ENCODE results near the gene TXNRD1. TPM values are rescaled to one million over a fixed set of nuclear protein-coding genes. Genes with fewer than 3 reads are reported as not detected.

Gene TXNRD1
- total RNA-seq, 2 donors from 2014 or later, result 35.9 to 36.6 TPM

DNA sequence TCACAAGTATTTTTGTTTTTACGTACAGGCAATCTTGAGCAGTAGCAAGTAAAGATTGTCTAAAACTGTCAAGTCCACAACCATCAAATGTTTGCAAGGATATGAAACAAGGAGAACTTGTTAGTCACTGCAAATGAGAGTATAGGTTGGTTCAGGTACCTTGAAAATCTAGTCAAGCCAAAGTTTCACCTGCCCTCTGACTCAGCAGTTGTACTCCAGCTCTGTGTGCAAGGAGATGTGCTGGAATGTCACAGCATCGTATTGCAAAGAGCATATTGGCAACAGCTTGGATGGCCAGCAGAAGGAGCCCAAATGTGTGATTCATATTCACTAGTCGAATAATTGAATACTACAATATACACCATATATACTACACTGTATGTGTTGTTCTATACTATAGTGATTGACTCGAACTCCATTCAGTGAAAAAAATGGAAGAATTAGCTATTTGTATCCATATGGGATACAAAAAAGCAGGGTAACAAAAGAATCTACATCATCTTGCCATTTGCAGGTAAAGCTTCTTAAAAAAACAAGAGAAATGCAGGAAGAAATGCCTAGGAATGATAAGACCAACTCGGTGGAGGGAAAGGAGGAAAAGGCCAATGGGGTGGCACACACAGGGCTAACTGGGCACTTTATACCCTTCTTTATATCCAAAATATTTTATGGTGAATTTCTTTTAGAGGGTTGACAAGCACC, 131.9 kb downstream of the TXNRD1 start:
- DNase-seq (no peak), ATAC-seq (no peak)
- Histone ChIP-seq H3K4me3 (no peak overlapping the region), H3K4me1 (no peaks in the 10 kb centered on the region), H3K27me3 (no peaks in the 10 kb centered on the region), H3K27ac (no peak overlapping the region), H3K36me3 (replicated peaks in 1 of 2; ENCODE audit: insufficient read depth in 1 of 2, low read depth in 2 of 2) (peaks cover 0 to 11% of the 10 kb centered on the region in 2 donors), H3K9me3 (no peaks in the 10 kb centered on the region)
- 80 to 85% methylated on average over 5 of the region's 5 CpGs for WGBS, 2 donors
- intact Hi-C loops (cut with DNase I), result no loop called here
- TF ChIP-seq POLR2A (IDR thresholded peaks at IDR 0.05), result no peak
- TF ChIP-seq, protein P1, sequence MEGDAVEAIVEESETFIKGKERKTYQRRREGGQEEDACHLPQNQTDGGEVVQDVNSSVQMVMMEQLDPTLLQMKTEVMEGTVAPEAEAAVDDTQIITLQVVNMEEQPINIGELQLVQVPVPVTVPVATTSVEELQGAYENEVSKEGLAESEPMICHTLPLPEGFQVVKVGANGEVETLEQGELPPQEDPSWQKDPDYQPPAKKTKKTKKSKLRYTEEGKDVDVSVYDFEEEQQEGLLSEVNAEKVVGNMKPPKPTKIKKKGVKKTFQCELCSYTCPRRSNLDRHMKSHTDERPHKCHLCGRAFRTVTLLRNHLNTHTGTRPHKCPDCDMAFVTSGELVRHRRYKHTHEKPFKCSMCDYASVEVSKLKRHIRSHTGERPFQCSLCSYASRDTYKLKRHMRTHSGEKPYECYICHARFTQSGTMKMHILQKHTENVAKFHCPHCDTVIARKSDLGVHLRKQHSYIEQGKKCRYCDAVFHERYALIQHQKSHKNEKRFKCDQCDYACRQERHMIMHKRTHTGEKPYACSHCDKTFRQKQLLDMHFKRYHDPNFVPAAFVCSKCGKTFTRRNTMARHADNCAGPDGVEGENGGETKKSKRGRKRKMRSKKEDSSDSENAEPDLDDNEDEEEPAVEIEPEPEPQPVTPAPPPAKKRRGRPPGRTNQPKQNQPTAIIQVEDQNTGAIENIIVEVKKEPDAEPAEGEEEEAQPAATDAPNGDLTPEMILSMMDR (IDR thresholded peaks at IDR 0.05), result no peak

DNA sequence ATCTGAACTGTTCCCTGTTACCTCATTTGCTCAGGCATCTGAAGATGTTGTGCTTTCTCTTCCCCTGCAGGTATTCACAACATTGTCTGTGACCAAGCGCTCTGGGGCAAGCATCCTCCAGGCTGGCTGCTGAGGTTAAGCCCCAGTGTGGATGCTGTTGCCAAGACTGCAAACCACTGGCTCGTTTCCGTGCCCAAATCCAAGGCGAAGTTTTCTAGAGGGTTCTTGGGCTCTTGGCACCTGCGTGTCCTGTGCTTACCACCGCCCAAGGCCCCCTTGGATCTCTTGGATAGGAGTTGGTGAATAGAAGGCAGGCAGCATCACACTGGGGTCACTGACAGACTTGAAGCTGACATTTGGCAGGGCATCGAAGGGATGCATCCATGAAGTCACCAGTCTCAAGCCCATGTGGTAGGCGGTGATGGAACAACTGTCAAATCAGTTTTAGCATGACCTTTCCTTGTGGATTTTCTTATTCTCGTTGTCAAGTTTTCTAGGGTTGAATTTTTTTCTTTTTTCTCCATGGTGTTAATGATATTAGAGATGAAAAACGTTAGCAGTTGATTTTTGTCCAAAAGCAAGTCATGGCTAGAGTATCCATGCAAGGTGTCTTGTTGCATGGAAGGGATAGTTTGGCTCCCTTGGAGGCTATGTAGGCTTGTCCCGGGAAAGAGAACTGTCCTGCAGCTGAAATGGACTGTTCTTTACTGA, 132.9 kb downstream of the TXNRD1 start:
- Histone ChIP-seq H3K4me3 (no peak overlapping the region), H3K4me1 (no peaks in the 10 kb centered on the region), H3K27ac (no peak overlapping the region), H3K9me3 (no peaks in the 10 kb centered on the region), H3K27me3 (no peaks in the 10 kb centered on the region), H3K36me3 (replicated peaks in 1 of 2; ENCODE audit: insufficient read depth in 1 of 2, low read depth in 2 of 2) (peaks cover 0 to 15% of the 10 kb centered on the region in 2 donors)
- 94% methylated on average over 11 of the region's 11 CpGs for WGBS, 2 donors
- DNase-seq (no peak), ATAC-seq (no peak)
- intact Hi-C loops (cut with DNase I), result no loop called here
- TF ChIP-seq, protein P1 (IDR thresholded peaks at IDR 0.05), result no peak
- TF ChIP-seq POLR2A (IDR thresholded peaks at IDR 0.05), result no peak

DNA sequence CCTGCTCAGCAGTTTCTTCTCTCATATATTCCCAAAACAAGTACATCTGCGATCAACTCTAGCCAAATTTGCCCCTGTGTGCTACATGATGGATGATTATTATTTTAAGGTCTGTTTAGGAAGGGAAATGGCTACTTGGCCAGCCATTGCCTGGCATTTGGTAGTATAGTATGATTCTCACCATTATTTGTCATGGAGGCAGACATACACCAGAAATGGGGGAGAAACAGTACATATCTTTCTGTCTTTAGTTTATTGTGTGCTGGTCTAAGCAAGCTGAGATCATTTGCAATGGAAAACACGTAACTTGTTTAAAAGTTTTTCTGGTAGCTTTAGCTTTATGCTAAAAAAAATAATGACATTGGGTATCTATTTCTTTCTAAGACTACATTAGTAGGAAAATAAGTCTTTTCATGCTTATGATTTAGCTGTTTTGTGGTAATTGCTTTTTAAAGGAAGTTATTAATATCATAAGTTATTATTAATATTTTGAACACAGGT, 133.5 kb downstream of the TXNRD1 start:
- intact Hi-C loops (cut with DNase I), result no loop called here
- TF ChIP-seq POLR2A (IDR thresholded peaks at IDR 0.05), result no peak
- TF ChIP-seq, protein P1 (IDR thresholded peaks at IDR 0.05), result no peak
- no peak overlapping the region for H3K4me3 ChIP-seq

DNA sequence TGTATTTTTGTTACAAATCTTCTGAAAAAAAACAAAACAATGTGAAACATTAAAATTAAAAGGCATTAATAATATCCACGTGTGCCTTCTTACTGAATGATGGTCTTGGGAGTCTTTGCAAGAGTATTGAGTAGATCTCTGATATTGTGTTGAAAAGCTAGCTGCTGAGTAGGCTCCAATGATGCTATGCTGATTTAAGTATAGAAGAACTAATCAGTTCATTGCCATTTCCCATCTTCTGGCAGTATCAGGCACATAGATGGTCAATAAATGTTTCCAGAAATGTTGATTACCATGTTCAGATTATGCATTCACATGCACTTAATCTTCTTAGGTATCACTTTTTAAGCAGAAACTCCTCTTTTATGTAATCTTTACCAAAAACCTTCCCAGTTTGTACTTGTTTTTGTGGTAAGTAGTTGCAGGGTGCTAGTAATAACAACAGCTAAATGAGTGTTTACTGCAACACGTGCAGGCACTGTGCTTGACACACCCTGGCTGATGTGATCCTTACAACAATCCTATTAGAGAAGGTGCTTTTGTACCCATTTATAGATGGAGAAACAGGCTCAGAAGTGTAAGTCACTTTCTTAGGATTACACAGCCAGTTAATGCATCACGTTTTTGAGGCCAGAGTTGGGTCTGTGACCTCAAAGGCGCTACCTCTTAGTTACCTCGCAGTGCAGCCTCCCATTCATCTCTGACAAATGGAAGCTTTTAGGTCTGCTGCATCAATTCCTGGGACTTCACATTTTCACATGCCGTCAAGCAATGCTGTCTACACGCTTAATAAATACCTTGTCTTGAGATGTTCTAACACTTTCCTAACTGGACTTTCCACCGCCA, 134.9 kb downstream of the TXNRD1 start:
- TF ChIP-seq POLR2A (IDR thresholded peaks at IDR 0.05), result no peak
- TF ChIP-seq, protein P1 (IDR thresholded peaks at IDR 0.05), result no peak
- H3K9me3 ChIP-seq, result no peaks in the 10 kb centered on the region
- intact Hi-C loops (cut with DNase I), result no loop called here
- peaks cover 0 to 15% of the 10 kb centered on the region in 2 donors for H3K36me3 ChIP-seq (replicated peaks in 1 of 2; ENCODE audit: insufficient read depth in 1 of 2, low read depth in 2 of 2)
- ATAC-seq (no peak), DNase-seq (no peak)
- H3K4me1 ChIP-seq, result no peaks in the 10 kb centered on the region
- H3K4me3 ChIP-seq, result no peak overlapping the region
- H3K27ac ChIP-seq, result no peak overlapping the region
- no peaks in the 10 kb centered on the region for H3K27me3 ChIP-seq
- 90 to 92% methylated on average over 8 of the region's 8 CpGs for WGBS, 2 donors

More for the DNA sequence above, 133.5 kb downstream of the TXNRD1 start:
- 94 to 97% methylated on average over 2 of the region's 2 CpGs for WGBS, 2 donors
- Histone ChIP-seq H3K27ac (no peak overlapping the region), H3K36me3 (replicated peaks in 1 of 2; ENCODE audit: insufficient read depth in 1 of 2, low read depth in 2 of 2) (peaks cover 0 to 15% of the 10 kb centered on the region in 2 donors), H3K27me3 (no peaks in the 10 kb centered on the region), H3K9me3 (no peaks in the 10 kb centered on the region), H3K4me1 (no peaks in the 10 kb centered on the region)
- DNase-seq (no peak), ATAC-seq (no peak)

All from body of pancreas (tissue), 4 donors.